HS-27A (cell line): ENCODE results near the gene PIAS4.

Experiments
- DNase-seq: peaks from one replicate; pipeline ENCODE4 v3.0.0-alpha.2; 2012; ENCODE audit warnings: low read depth, missing footprints

Gene PIAS4

GRCh38 chr19:4042731-4043082, 35.2 kb downstream of the PIAS4 start:
- no peak for DNase-seq

DNA sequence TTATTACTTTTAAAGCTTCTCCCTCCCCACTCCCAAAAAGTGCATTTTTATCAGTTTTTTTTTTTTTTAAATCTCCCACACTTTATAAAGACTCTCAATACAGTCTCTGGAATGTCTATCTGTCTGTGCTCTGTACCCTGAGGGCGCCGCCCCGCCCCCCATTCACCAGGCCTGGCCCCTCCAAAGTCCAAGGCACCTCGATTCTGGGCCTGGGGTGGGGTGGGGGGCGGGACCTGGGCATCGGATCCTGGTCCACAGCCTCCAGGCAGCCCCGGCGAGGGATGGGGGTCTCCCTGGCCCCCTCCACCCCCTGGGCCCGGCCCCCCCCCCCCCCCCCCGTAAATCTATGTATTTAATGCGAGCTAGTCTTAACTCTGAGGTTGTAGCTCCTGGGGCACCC, 35.9 kb downstream of the PIAS4 start:
- DNase-seq: no peak

DNA sequence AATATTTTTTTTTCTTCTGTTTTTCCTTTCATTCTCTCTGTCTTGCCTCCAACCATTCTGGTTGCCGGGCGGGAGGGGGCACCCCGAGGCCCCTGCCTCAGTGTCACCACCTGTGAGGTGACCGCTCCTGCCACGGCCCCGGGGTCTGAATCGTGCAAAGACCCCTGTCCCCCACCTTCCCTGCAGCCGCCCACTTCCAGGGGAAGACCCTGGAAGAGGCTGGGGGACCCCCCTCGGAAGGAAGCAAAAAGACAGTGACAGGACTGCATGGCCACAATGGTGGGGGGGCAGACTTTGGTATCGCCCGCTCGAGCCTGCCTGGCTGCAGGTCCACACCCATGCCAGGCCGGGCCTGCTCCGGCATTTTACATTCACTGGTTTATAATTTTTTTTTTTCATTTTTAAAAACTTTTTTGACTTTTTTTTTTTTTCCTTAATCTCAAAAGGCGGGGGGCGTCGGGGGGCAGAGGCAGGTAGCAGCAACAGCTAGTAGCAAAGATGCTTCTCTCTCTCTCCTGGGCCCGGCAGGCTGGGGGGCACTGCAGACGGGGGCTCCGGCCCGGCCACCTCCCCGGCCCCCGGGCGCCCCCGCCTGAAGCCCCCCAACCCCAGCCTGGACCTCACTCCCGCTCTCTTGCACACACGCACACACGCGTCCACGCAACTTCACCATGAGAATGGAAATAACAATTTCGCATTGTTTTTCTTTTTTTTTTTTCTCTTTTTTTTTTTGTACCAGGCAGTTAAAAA, 36.6 kb downstream of the PIAS4 start:
- no peak for DNase-seq

DNA sequence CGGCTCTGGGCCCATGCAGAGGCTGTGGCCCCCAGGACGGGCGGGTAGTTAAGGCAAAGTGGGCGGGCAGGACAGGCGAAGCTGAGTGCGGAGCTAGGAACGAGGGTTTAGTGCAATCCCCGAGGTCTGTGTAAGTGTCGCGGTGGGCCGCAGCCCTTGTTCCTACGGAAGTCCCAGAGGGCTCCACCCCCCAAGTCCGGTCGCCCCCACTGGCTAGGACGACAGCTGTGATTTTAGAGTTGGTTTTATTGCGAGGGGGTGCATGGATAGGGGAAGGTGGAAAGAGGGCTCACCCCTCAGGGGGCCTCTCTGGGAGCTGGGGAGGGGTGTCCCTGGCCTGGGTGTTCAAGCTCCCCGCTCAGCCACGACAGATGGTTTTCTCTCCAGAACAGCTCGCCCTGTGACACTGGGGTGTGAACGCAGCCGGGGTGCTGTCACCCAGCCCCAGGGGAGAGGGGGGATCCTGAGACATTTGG, 37.5 kb downstream of the PIAS4 start:
- DNase-seq: no peak

GRCh38 chr19:4045597-4046361, 38.2 kb downstream of the PIAS4 start:
- no peak for DNase-seq

GRCh38 chr19:4046362-4046691, 38.8 kb downstream of the PIAS4 start:
- no peak for DNase-seq

GRCh38 chr19:4046946-4047683, 39.6 kb downstream of the PIAS4 start:
- DNase-seq: no peak

DNA sequence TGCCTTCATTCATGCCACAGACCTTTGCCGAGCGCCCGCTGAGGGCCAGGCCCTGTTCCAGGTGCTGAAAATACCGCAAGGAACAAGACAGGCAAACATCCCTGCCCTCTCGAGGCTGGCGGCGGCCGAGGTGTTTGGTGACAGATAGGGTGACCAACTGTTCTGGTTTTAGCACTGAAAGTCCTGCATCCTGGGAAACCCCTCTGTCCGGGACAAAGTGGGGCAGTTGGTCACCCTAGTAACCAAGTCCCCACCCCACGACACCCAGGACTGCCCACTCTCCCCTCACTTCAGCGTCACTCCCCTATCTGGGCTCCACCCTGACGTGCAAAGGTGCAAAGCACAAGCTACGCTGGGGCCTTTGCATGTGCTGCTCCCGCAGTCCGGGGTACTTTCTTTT, 41.9 kb downstream of the PIAS4 start:
- no peak for DNase-seq

DNA sequence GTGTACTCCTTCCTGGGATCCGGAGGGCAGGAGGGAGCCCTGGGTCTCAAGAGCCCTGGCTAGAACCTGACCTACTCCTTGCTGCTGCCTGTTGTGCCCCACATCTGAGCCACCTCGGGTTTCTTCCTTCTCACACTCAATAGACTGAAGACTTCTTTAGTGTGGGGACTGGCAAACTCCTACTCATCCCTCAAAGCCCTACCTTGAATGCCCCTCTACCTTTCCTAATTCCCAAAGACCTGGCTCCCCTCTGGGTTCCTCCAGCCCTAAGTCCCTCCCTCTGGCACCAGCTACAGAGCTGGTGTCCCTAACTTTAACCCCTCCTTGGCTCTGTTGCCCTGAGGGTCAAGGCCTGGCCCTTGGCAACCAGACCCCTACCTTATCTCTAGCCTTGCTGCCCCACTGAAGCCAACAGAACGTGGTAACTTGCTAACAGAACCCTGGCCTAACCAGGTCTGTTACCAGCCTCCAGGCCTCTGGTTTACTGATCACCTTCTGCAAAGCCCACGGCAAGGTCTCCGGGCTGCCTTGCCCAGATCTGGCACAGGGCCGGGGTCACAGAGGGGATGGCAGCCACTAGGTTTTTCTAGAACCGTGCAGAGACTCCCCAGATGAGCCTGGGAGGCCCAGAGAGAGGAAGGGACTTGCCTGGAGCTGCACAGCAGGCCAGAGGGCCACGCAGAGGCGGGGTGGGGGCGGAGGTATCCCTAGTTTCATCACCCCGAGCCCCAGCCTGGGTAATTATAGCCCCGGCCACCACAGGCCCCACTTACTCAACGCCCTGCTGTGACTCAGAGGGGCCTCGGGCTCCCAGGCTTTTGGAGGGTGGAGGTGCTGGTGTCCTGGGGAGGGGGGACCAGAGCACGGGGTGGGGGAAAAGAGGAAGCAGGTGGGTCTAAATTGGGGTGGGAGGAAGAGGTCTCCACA, 43.9 kb downstream of the PIAS4 start:
- no peak for DNase-seq

GRCh38 chr19:4052114-4052992, 44.8 kb downstream of the PIAS4 start:
- no peak for DNase-seq

- no peak for DNase-seq
Measured at GRCh38 chr19:4052993-4053422, 45.5 kb downstream of the PIAS4 start.

- no peak for DNase-seq
Measured at GRCh38 chr19:4053423-4054324, 46.1 kb downstream of the PIAS4 start.

GRCh38 chr19:4054441-4055208, 47.1 kb downstream of the PIAS4 start:
- DNase-seq: no peak

- DNase-seq: no peak
Measured at GRCh38 chr19:4055209-4055552, 47.6 kb downstream of the PIAS4 start.

DNA sequence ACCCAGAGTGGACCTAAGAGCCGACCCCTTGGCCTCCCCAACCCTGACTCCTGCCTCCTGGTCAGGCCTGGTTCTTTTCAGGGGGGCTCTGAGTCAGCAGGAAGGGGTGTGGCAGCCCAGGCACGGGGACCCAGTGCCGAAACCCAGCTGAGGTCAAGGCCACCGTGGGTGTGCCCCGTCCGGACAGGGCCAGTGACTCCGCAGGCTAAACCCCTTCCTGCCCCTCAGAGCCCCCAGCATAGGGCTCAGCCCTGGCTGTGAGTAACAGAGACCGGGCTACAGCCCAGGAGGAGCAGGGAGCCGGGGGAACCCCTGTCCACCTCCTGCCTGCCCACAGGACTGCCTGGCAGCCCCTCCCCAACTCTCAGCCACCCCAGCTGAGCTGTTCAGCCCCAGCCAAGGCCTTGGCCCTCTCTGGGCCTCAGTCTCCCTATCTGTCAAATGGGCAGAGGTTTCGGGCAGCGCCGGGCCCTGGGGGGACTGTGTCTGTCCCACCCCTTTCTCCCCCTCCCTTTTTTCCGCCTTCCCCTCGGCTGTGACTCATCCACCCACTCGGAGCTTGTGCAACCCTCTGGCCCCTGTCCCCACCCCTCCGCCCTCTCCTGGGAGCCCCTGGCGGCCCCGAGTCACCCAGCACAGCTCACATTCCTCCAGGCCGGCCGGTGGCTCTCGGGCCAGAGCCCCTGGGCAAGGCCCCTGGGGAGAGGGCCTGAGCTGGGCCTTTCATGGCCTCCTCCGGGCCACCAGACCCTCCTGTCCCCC, 50.6 kb downstream of the PIAS4 start:
- no peak for DNase-seq

DNA sequence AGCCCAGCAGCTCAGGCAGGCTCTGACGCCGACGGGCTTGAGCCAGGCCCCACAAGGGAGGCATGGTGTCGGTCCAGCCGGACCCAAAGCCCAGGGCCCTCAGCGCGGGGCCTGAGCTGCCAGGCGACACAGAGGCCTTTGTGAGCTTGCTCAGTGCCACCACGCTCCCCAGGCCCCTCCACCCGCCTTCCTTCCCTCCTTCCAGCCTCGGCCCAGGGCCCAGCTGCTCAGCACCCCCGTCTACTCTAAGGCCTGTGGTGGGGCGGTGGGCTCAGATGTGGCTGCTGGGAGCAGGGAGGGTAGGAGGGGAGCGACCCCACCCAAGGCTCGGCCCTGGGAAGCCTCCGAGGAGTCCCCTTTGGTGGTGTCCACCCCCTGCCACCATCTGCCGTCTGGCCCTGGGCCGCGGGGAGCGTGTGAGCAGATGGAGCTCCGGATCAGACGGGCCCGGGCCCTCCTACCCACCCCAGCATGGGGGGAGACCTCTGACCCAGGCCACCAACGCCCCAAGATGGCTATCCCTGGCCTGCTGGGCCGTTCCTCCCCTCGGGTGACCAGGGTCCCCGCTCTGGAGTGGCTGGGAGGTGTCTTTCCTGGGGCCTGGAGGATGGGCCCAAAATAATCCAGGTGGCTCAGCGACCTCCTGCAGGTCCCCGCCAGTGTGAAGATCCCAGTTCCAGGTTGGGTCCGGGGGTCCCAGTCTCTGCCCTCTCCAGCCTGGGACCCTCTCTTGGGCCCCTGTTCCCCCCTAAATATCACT, 51.3 kb downstream of the PIAS4 start:
- no peak for DNase-seq

GRCh38 chr19:4059453-4059871, 51.9 kb downstream of the PIAS4 start:
- DNase-seq: no peak
